ENCODE results near the gene RTN4.

Gene RTN4

DNA sequence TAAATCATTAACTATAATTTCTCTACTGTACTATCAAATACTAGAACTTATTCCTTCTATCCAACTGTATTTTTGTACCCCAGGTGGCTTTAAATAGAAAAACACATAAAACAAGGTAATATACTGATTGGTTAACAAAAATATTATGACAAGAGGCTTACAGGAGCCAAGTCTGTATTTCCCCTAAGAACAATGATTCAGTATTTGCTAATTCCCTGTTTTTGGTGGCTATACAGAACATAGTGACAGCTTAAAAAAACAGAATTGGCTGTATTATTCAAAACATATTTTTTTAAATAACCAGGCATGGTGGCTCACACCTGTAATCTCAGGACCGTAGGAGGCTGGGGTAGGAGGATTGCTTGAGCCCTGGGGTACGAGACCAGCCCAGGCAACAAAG, 16.3 kb downstream of the RTN4 start:
- Mint-ChIP-seq H3K4me3 (no peak overlapping the region), H3K36me3 (peaks cover 21 to 32% of the 10 kb centered on the region in 2 donors), H3K27ac (no peak overlapping the region), H3K27me3 (no peaks in the 10 kb centered on the region), H3K9me3 (peaks cover 7 to 12% of the 10 kb centered on the region in 2 donors), H3K4me1 (peaks cover 24 to 55% of the 10 kb centered on the region in 2 donors)
- DNase-seq = no peak
- ATAC-seq (replicated peaks) = no peak

DNA sequence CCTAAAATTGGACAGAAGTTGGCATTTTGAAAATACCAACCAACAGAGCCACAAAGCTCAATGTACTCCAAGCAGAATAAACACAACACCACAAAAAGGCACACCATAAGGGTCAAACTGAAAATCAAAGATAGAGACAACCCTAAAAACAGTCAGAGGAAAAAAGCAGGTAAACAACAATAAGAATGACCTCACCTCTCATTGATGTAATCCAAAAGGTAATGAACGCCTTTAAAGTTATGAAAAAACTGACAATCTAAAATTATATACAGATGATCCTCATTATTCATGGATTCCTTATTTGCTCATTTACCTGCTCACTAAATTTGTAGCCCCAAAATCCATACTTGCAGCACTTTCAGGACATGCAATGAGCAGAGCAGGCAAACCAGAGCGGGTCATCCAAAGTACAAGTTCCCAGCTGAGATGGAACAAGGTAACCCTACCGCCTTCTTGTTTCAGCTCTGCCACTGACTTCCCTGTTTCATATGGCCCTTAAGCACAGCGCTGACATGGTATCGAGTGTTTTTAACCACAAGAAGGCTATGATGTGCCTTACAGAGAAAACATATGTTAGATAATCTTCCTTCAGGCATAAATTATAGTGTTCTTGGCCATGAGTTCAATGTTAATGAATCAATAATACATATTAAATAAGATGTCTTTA, 17.0 kb downstream of the RTN4 start:
- Mint-ChIP-seq H3K27me3 (no peaks in the 10 kb centered on the region), H3K36me3 (peaks cover 19 to 31% of the 10 kb centered on the region in 2 donors), H3K4me3 (no peak overlapping the region), H3K4me1 (peaks cover 25 to 57% of the 10 kb centered on the region in 2 donors), H3K27ac (peak overlapping the region; percentile 51), H3K9me3 (peaks cover 7 to 12% of the 10 kb centered on the region in 2 donors)
- DNase-seq (peak; percentile 25), ATAC-seq (replicated peaks) (peak; percentile 100)

DNA sequence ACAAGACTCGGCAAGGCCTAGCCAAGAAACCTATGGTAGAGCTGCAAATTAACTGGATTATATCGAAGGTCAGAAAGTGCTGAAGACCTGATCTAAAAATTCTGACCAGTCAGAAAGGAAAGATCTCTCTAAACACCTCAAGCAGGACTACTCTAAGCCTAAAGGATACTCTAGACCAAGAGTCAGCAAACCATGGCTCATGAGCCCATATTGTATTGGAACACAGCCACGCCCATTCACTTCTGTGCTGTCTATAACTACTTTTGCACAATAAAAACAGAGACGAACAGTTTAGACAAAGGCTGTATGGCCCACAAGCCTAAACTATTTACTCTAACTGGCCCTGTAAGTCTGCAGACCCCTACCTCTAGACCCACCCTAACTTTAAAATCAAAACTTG, 18.7 kb downstream of the RTN4 start:
- no peak overlapping the region for H3K4me3 Mint-ChIP-seq
- DNase-seq = no peak
- peaks cover 9 to 16% of the 10 kb centered on the region in 2 donors for H3K36me3 Mint-ChIP-seq
- H3K9me3 Mint-ChIP-seq = peaks cover 4 to 12% of the 10 kb centered on the region in 2 donors
- peaks cover 21 to 45% of the 10 kb centered on the region in 2 donors for H3K4me1 Mint-ChIP-seq
- ATAC-seq (replicated peaks) = no peak
- H3K27me3 Mint-ChIP-seq = no peaks in the 10 kb centered on the region
- H3K27ac Mint-ChIP-seq = no peak overlapping the region

DNA sequence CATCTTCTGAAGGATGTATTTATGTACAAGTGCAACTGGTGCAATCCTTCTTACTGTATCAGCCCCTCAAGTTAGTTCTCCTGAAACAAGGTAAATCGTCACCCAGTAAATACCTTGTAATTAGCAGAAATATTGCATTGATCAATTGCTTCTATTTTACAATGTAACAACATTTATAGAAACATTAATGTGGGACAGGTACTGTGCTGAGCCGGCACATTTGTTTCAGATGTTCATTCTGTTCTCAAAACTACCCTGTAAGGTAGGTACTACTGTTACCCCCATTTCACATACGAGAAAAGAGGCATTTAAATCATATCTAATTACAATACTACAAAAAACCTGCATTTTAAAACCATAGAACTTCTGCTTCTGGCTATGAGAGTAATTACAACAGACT, 19.5 kb downstream of the RTN4 start:
- H3K36me3 Mint-ChIP-seq = peaks cover 8 to 14% of the 10 kb centered on the region in 2 donors
- DNase-seq = no peak
- H3K9me3 Mint-ChIP-seq = peaks cover 3 to 10% of the 10 kb centered on the region in 2 donors
- H3K27me3 Mint-ChIP-seq = no peaks in the 10 kb centered on the region
- H3K4me1 Mint-ChIP-seq = peaks cover 21 to 44% of the 10 kb centered on the region in 2 donors
- H3K27ac Mint-ChIP-seq = no peak overlapping the region
- H3K4me3 Mint-ChIP-seq = no peak overlapping the region
- no peak for ATAC-seq (replicated peaks)

DNA sequence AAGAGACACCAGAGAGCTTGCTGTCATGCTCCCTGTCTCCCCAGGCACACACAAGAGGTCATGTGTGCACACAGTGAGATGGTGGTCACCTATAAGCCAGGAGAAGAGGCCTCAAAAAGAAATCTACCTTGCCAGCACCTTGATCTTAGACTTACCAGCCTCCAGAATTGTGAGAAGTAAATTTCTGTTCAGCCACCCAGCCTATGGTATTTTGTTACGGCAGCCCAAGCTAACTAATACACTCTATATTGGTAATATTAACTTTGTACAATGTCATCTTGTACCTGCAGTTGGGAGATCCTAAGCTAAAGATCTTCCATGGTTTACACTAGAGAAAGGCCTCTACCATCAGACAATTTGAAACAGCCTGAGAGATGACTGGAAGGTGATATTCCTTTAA, 21.2 kb downstream of the RTN4 start:
- ATAC-seq (replicated peaks) = no peak
- Mint-ChIP-seq H3K36me3 (peaks cover 0 to 3% of the 10 kb centered on the region in 2 donors), H3K4me1 (peaks cover 20 to 32% of the 10 kb centered on the region in 2 donors), H3K27ac (no peak overlapping the region), H3K9me3 (no peaks in the 10 kb centered on the region), H3K27me3 (no peaks in the 10 kb centered on the region), H3K4me3 (no peak overlapping the region)
- no peak for DNase-seq

DNA sequence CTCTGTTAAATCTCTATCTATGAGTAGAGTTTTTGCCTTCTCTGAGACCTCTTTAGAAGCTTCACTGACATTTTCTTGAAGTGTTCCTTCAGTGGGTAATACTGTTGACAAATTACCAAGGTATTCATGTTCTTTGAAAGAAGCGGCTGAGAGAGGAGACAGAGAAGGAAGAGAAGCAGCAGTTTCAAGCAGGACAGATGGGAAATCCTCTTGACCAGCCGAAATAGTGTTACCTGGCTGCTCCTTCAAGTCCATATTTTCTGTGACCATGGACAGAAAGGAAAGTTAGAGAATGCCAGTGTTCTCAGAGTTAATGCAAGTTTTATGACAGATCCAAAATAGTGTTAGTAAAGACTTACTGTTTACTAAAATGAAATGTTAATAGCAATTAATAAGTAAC, 23.0 kb downstream of the RTN4 start:
- Mint-ChIP-seq H3K27me3 (no peaks in the 10 kb centered on the region), H3K4me1 (peaks cover 16 to 18% of the 10 kb centered on the region in 2 donors), H3K9me3 (no peaks in the 10 kb centered on the region), H3K36me3 (peaks cover 0 to 3% of the 10 kb centered on the region in 2 donors), H3K27ac (no peak overlapping the region), H3K4me3 (no peak overlapping the region)
- ATAC-seq (replicated peaks) (no peak), DNase-seq (no peak)

DNA sequence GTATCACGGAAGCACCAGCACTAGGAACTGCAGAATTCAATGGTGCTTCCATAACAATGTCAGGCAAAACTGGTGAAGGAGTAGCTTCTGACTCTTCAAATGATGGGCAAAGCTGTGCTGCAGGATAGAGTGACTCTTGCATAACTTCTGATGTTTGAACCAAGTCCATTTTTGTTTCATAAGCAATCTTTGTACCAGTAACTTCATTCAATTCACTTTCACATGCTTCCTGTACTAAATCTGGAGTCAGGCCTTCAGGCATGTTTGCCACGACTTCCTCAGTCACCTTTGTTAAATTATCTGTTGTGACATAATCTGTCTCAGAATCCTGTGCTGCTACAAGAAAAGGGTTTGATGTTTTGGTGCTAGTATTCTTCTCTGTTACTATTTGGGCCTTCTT, 24.0 kb downstream of the RTN4 start:
- no peak overlapping the region for H3K4me3 Mint-ChIP-seq
- DNase-seq = no peak
- ATAC-seq (replicated peaks) = no peak
- H3K9me3 Mint-ChIP-seq = no peaks in the 10 kb centered on the region
- H3K4me1 Mint-ChIP-seq = peaks cover 10% of the 10 kb centered on the region in 2 donors
- peaks cover 0 to 3% of the 10 kb centered on the region in 2 donors for H3K36me3 Mint-ChIP-seq
- no peak overlapping the region for H3K27ac Mint-ChIP-seq
- no peaks in the 10 kb centered on the region for H3K27me3 Mint-ChIP-seq

DNA sequence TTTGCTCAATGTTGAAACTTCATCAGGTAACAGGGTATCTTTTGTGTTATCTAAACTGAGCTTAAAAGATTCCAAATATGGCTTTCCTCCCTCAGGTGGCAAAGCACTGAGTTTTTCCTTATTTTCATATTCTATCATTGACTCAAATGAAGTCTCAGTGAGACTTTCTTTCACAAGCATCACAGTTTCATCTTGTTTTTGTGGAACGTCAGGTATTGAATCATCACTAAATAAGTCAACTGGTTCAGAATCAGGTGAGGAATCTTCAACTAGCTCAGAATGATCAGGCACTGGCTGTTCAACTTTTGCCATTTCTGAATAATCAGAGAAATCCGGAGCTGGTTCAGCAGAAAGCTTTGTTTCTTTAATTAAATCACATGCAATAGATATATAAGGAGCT, 24.6 kb downstream of the RTN4 start:
- peak overlapping the region in 1 of 2 donors; percentile 7 for H3K4me3 Mint-ChIP-seq
- no peak for DNase-seq
- peaks cover 7 to 8% of the 10 kb centered on the region in 2 donors for H3K4me1 Mint-ChIP-seq
- no peaks in the 10 kb centered on the region for H3K27me3 Mint-ChIP-seq
- peaks cover 0 to 5% of the 10 kb centered on the region in 2 donors for H3K36me3 Mint-ChIP-seq
- H3K9me3 Mint-ChIP-seq = no peaks in the 10 kb centered on the region
- H3K27ac Mint-ChIP-seq = peak overlapping the region; percentile 43
- peak; percentile 12 to 36 for ATAC-seq (replicated peaks)

DNA sequence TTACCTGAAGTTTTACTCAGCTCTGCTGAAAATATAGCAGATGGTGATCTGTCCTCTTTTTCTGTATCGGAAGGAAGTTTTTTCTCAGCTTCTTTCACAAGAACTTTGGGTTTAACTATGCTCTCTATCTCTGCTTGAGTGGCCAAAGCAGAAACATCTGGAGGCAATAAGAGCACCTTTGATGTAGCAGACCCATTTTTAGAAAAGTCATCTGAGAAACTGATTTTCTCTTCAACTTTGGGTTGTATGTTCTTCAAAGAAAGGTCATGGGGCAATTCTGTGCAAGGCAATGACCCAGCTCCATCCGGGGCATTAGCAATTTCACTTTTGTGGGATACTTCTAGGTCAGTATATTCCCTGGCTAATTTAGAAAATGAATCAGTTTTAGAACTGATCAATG, 25.2 kb downstream of the RTN4 start:
- no peak overlapping the region for H3K27ac Mint-ChIP-seq
- H3K4me3 Mint-ChIP-seq = peak overlapping the region in 1 of 2 donors; percentile 7
- ATAC-seq (replicated peaks) (peak; percentile 79 to 84), DNase-seq (no peak)
- peaks cover 0 to 9% of the 10 kb centered on the region in 2 donors for H3K36me3 Mint-ChIP-seq
- H3K27me3 Mint-ChIP-seq = no peaks in the 10 kb centered on the region
- H3K9me3 Mint-ChIP-seq = no peaks in the 10 kb centered on the region
- peaks cover 8 to 12% of the 10 kb centered on the region in 2 donors for H3K4me1 Mint-ChIP-seq

DNA sequence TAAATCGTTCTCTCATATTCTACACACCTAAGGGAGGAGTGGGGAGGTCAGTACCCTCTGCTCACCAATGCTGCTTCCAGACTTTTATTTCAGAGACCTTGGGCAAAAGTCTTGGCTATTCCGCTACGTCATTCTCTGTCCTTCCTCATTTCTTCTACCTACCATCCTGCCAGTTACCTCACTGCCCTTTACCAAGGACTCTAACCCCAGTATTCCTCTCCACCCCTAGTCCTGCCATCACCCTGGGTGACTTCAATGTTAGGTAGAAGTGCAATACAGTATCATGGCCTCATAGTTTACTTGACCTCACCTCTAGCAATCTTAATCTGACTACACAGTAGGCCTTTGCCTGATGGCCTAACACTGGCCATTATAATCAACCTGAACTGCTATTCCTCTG, 27.8 kb downstream of the RTN4 start:
- H3K27me3 Mint-ChIP-seq = no peaks in the 10 kb centered on the region

DNA sequence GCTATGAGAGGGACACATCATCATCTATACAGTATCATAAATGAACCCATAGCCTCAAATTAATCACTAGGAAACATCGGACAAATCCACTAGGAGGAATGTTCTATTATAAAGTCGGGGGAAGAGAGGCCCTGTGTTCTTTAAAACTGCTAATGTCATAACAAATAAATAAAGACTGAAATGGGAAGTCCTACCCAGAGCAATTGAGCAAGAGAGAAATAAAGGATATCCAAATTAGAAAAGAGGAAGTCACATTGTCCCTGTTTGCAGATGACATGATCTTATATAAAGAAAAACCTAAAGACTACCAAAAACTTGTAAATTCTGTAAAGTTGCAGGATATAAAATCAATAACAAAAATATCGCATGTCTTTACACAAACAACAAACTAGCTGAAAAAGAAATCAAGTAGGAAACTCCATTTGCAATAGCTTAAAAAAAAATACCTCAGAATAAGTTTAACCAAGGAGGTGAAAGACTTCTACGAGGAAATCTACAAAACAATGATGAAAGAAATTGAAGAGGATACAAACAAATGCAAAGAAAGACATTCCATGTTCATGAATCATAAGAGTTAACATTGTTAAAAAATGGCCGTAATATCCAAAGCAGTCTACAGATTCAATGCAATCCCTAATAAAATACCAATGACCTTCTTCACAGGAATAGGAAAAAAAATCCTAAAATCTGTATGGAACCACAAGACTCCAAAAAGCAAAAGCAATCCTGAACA, 30.6 kb downstream of the RTN4 start:
- H3K27me3 Mint-ChIP-seq = no peaks in the 10 kb centered on the region
- H3K36me3 Mint-ChIP-seq = peaks cover 5 to 24% of the 10 kb centered on the region in 2 donors
- peak overlapping the region in 1 of 2 donors; percentile 2 for H3K4me3 Mint-ChIP-seq
- H3K4me1 Mint-ChIP-seq = peaks cover 20 to 39% of the 10 kb centered on the region in 2 donors
- no peak overlapping the region for H3K27ac Mint-ChIP-seq
- ATAC-seq (replicated peaks) (peak; percentile 45 to 59), DNase-seq (no peak)
- H3K9me3 Mint-ChIP-seq = no peaks in the 10 kb centered on the region

More for the DNA sequence above, 27.8 kb downstream of the RTN4 start:
- no peak for ATAC-seq (replicated peaks)
- no peak overlapping the region for H3K27ac Mint-ChIP-seq
- no peak overlapping the region for H3K4me3 Mint-ChIP-seq
- H3K4me1 Mint-ChIP-seq = peaks cover 20 to 31% of the 10 kb centered on the region in 2 donors
- no peaks in the 10 kb centered on the region for H3K9me3 Mint-ChIP-seq
- no peak for DNase-seq
- peaks cover 5 to 19% of the 10 kb centered on the region in 2 donors for H3K36me3 Mint-ChIP-seq

DNA sequence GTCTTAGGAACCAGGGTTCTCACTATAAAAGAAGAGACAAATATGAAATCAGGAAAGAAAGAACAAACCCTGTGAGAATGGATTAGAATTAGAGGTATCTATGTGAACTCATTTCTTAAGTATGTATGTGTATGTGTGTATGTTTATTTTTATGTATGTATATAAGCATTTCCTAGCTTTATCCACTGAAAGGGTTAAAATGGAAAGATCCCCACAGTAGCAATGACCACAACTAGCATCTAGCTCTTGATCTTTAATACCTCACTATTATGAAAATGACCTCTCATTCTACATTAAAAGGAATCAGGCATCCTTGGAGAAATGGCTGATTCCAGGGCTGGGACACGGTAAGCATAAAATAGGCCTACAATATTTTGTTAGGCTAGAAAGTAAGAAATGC, 31.6 kb downstream of the RTN4 start:
- H3K27me3 Mint-ChIP-seq = no peaks in the 10 kb centered on the region
- H3K4me3 Mint-ChIP-seq = no peak overlapping the region
- DNase-seq (no peak), ATAC-seq (replicated peaks) (no peak)
- H3K36me3 Mint-ChIP-seq = peaks cover 5 to 24% of the 10 kb centered on the region in 2 donors
- no peak overlapping the region for H3K27ac Mint-ChIP-seq
- H3K4me1 Mint-ChIP-seq = peaks cover 20 to 39% of the 10 kb centered on the region in 2 donors
- no peaks in the 10 kb centered on the region for H3K9me3 Mint-ChIP-seq

DNA sequence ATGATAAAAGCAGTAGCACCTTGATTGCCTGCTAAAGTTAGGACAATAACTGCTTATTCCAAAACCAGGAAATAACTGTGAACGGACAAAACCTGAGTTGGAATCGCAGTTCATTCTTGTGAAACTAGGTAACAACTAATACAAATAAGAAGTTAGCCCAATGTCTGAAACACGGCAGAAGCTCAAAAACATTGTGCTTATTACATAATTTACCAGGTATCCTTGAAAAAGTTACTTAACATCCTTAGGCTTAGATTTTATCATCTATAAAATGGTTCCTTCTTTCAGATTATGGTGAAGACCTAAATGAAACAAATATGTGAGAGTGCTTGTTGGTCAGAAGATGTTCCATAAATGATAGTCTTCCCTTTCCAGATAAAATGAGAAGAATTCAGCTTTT, 32.4 kb downstream of the RTN4 start:
- no peak for DNase-seq
- H3K27ac Mint-ChIP-seq = no peak overlapping the region
- no peaks in the 10 kb centered on the region for H3K27me3 Mint-ChIP-seq
- peaks cover 22 to 39% of the 10 kb centered on the region in 2 donors for H3K4me1 Mint-ChIP-seq
- no peaks in the 10 kb centered on the region for H3K9me3 Mint-ChIP-seq
- H3K36me3 Mint-ChIP-seq = peaks cover 5 to 24% of the 10 kb centered on the region in 2 donors
- no peak overlapping the region for H3K4me3 Mint-ChIP-seq
- ATAC-seq (replicated peaks) = no peak

DNA sequence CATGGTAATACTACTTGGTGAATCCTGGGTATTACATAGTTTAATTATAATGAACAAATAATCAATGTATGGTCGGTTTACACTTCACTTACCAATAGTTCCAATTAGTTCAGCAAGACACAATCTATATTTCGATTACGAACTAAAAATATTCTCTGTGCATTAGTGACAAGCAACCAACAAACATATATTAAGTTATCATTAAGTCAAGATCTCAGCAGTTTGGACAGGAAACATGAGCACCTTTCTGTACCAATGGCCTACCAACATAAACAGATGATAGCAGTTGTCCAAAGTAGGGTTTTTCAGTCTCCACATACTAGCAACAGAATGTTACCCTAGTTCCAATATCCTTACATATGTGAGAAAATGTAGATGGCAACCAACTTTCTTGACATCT, 32.8 kb downstream of the RTN4 start:
- Mint-ChIP-seq H3K4me3 (no peak overlapping the region), H3K4me1 (peaks cover 22 to 39% of the 10 kb centered on the region in 2 donors), H3K9me3 (no peaks in the 10 kb centered on the region), H3K27ac (no peak overlapping the region), H3K27me3 (no peaks in the 10 kb centered on the region), H3K36me3 (peaks cover 5 to 24% of the 10 kb centered on the region in 2 donors)
- no peak for DNase-seq
- ATAC-seq (replicated peaks) = no peak
